Mucosa of stomach (tissue), 1 donor: ENCODE measurements around the gene TSPAN2.

Source experiments
- H3K27me3 ChIP-seq: one replicate; pipeline ENCODE4 v1.7.0; 2013; ENCODE audit warnings: mild to moderate bottlenecking, low read length; ENCODE audit not compliant: control insufficient read depth, insufficient read depth
- H3K36me3 ChIP-seq: one replicate; pipeline ENCODE4 v1.7.0; 2013; ENCODE audit warnings: low read length; ENCODE audit not compliant: control insufficient read depth, insufficient read depth
- H3K4me1 ChIP-seq: one replicate; pipeline ENCODE4 v1.7.0; 2013; ENCODE audit warnings: mild to moderate bottlenecking, low read length; ENCODE audit not compliant: control insufficient read depth, insufficient read depth
- H3K4me3 ChIP-seq: one replicate; pipeline ENCODE4 v1.7.0; 2013; ENCODE audit warnings: low read length
- H3K9ac ChIP-seq: one replicate; pipeline ENCODE4 v1.7.0; 2013; ENCODE audit warnings: mild to moderate bottlenecking, low read length, moderate library complexity
- H3K9me3 ChIP-seq: one replicate; pipeline ENCODE4 v1.7.0; 2013; ENCODE audit warnings: mild to moderate bottlenecking, low read length, moderate library complexity; ENCODE audit not compliant: control insufficient read depth
- donor health status: Pancreatic carcinoma.

Gene TSPAN2

DNA sequence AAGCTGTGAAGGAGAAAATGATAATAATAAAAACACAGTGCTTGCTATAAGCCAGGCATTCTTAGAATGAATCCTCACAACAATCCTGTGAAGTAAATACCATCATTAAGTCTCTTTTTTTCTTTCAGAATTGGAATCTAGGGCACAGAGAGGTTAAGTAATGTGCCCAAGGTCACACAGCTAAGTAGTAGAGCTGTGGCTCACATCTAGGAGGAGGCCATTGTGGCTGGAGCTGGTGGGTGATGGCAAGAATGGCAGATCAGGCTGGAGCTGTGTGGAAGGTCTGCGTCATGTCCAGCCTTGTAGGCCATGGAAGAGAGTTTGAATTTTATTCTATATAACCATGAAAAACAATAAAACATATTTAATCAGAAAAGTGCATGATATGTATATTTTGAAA is 38.2 kb upstream of the TSPAN2 start:
- Histone ChIP-seq H3K27me3 (no peaks in the 10 kb centered on the region), H3K9ac (no peak overlapping the region), H3K4me1 (no peaks in the 10 kb centered on the region), H3K4me3 (no peak overlapping the region), H3K9me3 (no peaks in the 10 kb centered on the region), H3K36me3 (no peaks in the 10 kb centered on the region)

- H3K4me1 ChIP-seq: no peaks in the 10 kb centered on the region
Measured at GRCh38 chr1:115126516-115126915, 37.2 kb upstream of the TSPAN2 start.

DNA sequence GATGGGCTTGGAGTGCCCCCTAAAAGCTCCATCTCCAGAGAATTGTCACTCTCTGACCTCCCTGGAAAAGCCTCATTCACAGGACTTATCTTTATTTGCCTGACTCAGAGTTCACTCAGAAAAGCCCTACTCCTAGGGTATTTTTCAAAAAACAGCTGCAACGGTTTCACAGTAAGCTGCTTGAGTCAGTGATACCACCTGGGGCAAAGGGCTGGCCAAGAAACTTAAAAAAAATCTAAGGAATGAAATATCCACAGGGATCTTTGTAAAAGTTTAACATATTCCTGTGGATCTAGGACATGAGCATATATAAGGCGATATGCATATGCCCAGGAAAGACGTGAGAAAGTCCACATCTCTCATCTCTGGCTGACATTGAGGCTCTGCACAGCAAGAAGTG is 33.8 kb upstream of the TSPAN2 start:
- Histone ChIP-seq H3K27me3 (no peaks in the 10 kb centered on the region), H3K9me3 (no peaks in the 10 kb centered on the region), H3K36me3 (no peaks in the 10 kb centered on the region), H3K4me1 (no peaks in the 10 kb centered on the region), H3K4me3 (no peak overlapping the region), H3K9ac (no peak overlapping the region)

More at GRCh38 chr1:115126516-115126915, 37.2 kb upstream of the TSPAN2 start:
- H3K27me3 ChIP-seq: no peaks in the 10 kb centered on the region
- H3K9me3 ChIP-seq: no peaks in the 10 kb centered on the region
- no peaks in the 10 kb centered on the region for H3K36me3 ChIP-seq
- H3K4me3 ChIP-seq: no peak overlapping the region
- H3K9ac ChIP-seq: no peak overlapping the region

DNA sequence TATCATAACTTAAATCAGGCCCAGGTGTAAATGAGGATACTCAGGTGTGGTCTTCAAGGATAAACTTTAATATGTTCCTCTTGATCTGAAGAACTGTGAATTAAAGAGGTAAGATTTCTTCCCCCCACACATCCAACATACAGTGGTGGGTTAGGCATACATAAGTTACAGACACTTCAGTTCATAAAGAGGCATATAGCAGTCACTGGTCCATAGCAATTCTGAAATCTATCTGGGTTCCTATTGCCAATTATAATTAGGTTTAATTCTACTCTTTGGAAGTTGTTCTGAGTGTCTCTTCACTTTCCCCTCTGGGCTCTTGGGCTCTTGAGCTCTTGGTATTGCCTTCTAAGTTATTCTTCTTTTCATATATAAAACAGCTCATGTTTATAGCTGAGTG is 32.5 kb upstream of the TSPAN2 start:
- H3K36me3 ChIP-seq: no peaks in the 10 kb centered on the region
- no peaks in the 10 kb centered on the region for H3K27me3 ChIP-seq
- H3K9ac ChIP-seq: no peak overlapping the region
- H3K4me3 ChIP-seq: no peak overlapping the region
- no peaks in the 10 kb centered on the region for H3K4me1 ChIP-seq
- H3K9me3 ChIP-seq: no peaks in the 10 kb centered on the region

DNA sequence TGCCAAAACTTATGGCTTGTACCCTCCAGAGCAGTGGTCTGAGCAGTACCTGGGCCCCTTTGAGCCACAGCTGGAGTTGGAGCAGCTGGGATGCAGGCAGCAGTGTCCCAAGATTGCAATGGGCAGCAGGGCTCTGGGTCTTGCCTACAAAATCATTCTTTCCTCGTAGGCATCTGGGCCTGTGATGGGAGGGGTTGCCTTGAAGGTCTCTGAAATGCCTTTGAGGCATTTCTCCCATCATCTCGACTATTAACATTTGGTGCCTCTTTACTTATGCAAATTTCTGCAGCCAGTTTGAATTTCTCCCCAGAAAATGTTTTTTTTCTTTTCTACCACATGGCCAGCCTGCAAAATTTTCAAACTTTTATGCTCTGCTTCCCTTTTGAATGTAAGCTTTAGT is 31.0 kb upstream of the TSPAN2 start:
- H3K36me3 ChIP-seq: no peaks in the 10 kb centered on the region
- H3K9ac ChIP-seq: no peak overlapping the region
- H3K27me3 ChIP-seq: no peaks in the 10 kb centered on the region
- no peak overlapping the region for H3K4me3 ChIP-seq
- H3K4me1 ChIP-seq: no peaks in the 10 kb centered on the region
- no peaks in the 10 kb centered on the region for H3K9me3 ChIP-seq

DNA sequence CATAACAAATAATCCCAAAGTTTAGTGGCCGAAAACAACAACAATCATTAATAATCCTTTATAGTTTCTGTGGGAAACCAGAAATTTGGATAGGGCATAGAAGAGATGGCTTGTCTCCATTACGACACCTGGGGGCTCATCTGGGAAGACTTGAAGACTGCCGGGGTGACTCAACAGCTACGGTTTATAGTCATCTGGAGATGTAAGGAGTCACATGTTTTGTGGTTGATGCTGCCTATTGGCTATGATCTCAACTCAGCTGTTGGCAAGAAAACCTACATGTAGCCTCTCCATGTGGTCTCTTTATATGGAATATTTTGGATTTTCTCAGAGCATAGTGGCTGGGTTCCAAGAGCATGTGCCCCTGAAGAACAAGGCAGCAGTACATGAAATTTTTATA is 29.3 kb upstream of the TSPAN2 start:
- Histone ChIP-seq H3K36me3 (no peaks in the 10 kb centered on the region), H3K9me3 (no peaks in the 10 kb centered on the region), H3K4me1 (peaks cover 6% of the 10 kb centered on the region)

DNA sequence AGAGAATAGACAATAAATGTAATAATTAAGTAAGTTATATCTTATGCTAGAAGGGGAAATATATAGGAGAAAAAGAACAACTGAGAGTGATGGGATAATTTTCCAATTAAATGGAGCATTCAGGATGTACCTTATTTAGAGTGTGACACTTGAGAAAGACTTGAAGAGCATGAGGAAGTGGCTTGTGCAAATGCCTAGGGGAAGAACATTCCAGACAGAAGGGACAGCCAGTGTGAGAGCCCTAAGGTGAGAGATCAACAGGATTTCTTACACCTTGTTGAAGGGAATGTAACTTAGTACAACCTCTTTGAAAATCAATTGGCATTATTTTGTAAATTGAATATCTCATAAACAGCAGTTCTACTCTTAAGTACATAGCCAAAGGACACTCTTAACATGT is 28.8 kb upstream of the TSPAN2 start:
- Histone ChIP-seq H3K27me3 (no peaks in the 10 kb centered on the region), H3K4me1 (peaks cover 6% of the 10 kb centered on the region), H3K9ac (no peak overlapping the region)

More for the DNA sequence above, 29.3 kb upstream of the TSPAN2 start:
- H3K9ac ChIP-seq: no peak overlapping the region
- no peaks in the 10 kb centered on the region for H3K27me3 ChIP-seq
- H3K4me3 ChIP-seq: no peak overlapping the region

DNA sequence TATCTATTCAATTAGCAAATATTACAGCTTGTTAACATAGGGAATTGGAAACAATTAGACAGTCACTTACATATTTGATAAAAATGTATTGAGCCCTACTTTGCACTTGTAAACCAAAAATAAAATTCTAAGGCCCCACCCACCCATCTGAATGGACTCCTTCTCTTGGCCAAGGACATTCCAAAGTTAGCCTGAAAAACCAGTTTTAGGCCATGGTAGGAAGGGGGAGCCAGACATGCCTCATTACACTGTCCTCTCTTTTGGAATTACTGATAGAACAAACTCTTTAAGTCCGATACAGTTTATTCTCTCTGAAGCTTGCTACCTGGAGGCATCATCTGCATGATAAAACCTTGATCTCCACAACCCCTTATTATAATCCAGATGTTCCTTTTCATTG is 28.0 kb upstream of the TSPAN2 start:
- no peaks in the 10 kb centered on the region for H3K27me3 ChIP-seq

More for the DNA sequence above, 28.8 kb upstream of the TSPAN2 start:
- Histone ChIP-seq H3K4me3 (no peak overlapping the region), H3K36me3 (no peaks in the 10 kb centered on the region), H3K9me3 (no peaks in the 10 kb centered on the region)

GRCh38 chr1:115116512-115116911 is 27.2 kb upstream of the TSPAN2 start:
- Histone ChIP-seq H3K4me1 (peaks cover 6% of the 10 kb centered on the region), H3K36me3 (no peaks in the 10 kb centered on the region), H3K4me3 (no peak overlapping the region), H3K9ac (no peak overlapping the region), H3K9me3 (no peaks in the 10 kb centered on the region), H3K27me3 (no peaks in the 10 kb centered on the region)

More for the DNA sequence above, 28.0 kb upstream of the TSPAN2 start:
- H3K4me1 ChIP-seq: peaks cover 6% of the 10 kb centered on the region
- H3K4me3 ChIP-seq: no peak overlapping the region
- H3K36me3 ChIP-seq: no peaks in the 10 kb centered on the region
- H3K9ac ChIP-seq: no peak overlapping the region
- no peaks in the 10 kb centered on the region for H3K9me3 ChIP-seq

DNA sequence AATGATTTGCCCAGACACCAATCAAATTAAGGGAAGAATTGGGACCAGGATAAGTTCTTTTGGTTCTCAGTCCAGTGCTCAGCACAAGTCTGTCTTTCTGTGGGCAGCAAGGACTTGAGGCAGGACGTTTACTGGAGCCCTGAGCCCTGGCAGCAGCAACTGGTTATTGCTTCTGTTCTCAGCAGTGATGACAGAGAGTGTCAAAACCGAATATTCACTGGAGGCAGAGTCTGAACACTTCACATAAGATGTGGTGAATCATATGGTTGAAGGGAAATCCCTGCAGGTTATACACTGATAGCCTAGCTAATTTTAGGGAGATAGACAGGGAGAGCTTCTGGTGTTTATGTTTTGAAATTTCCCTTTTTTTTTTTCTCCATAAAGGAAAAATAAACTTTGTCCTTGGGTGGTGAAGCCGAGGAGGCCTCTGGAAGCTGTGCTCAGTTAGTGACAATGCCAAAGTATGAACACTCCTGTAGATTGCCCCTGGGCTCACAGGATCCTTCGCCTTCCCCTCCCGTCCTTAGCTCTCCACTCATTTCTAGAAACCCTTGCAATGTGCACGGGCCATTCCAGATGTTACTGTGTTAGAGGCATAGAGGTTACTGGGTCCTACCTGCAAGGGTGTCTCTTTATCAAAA is 26.3 kb upstream of the TSPAN2 start:
- H3K4me1 ChIP-seq: peaks cover 6% of the 10 kb centered on the region
- H3K9ac ChIP-seq: no peak overlapping the region
- no peak overlapping the region for H3K4me3 ChIP-seq
- H3K9me3 ChIP-seq: no peaks in the 10 kb centered on the region
- no peaks in the 10 kb centered on the region for H3K36me3 ChIP-seq
- H3K27me3 ChIP-seq: no peaks in the 10 kb centered on the region

DNA sequence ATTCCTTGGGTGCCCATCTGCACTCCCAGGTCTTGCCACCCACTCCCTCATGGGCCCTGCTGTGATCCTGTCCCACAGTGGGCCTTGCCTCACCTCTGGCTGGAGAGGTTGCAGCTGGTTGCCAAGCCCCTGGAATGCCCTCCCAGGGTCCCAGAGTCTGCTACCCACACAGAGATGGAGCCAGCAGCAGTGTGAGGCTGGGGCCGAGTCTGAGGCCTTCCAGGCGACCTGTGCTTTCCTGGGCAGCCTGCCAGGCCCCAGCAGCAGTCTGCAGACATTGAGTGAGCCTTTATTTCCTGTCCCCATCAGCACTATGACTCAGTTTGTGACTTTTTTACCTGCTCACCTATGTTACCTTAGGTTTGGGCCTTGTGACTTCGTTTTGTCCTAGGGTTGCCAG is 25.0 kb upstream of the TSPAN2 start:
- H3K4me1 ChIP-seq: peaks cover 6% of the 10 kb centered on the region
- H3K9me3 ChIP-seq: no peaks in the 10 kb centered on the region
- H3K36me3 ChIP-seq: no peaks in the 10 kb centered on the region
- no peak overlapping the region for H3K9ac ChIP-seq
- no peak overlapping the region for H3K4me3 ChIP-seq
- no peaks in the 10 kb centered on the region for H3K27me3 ChIP-seq

DNA sequence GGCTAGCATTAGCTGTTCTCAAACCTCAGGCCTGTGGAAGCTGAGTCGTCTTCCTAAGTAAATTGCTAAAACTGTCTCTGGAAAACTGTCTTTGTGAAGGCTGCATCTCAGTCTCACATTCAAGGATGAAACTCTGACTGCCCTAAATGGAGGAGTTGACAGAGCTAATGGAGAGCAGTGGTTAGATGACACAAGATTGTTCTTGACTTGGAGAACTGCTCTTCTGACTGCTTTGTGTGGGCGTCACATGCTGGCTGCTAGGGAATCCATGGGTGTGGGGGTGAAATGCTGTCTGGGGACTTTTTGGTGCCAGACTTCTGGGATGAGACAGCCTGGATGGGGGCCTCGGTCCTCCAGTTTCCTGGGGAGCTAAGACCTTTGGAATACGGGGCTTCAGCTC is 24.5 kb upstream of the TSPAN2 start:
- no peak overlapping the region for H3K4me3 ChIP-seq

More for the DNA sequence above, 24.5 kb upstream of the TSPAN2 start:
- no peaks in the 10 kb centered on the region for H3K36me3 ChIP-seq
- H3K4me1 ChIP-seq: peaks cover 6% of the 10 kb centered on the region
- no peak overlapping the region for H3K9ac ChIP-seq
- no peaks in the 10 kb centered on the region for H3K27me3 ChIP-seq
- no peaks in the 10 kb centered on the region for H3K9me3 ChIP-seq
